ENCODE data around the gene MAGIX. TPM values are rescaled to one million over a fixed set of nuclear protein-coding genes. Genes with fewer than 3 reads are reported as not detected.

Gene MAGIX
- total and polyA plus RNA-seq, 2 experiments from 2014 or later: 0.66 to 0.83 TPM

DNA sequence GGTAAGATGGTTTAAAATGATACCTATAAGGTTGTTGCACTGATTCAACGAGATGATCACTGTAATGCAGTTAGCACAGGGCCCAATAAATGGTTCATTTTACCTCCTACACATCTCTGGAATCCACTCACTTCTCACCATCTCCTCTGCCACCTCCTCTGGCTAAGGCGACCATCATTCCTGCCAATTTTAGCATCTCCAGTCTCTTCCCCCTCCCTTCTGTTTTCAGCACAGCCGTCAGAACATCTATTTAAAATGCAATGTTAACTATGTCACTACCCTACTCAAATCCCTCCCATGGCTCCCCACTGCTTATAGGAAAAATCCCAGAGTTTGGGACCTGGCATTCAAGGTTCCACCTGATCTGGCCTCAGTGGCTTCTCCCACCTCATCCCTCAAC, 41.0 kb downstream of the MAGIX start:
- Mint-ChIP-seq H3K27ac (no peak overlapping the region), H3K36me3 (ENCODE audit: low read depth) (no peaks in the 10 kb centered on the region), H3K27me3 (ENCODE audit: insufficient read depth, low read depth, poor library complexity) (peaks cover 6% of the 10 kb centered on the region), H3K9me3 (no peaks in the 10 kb centered on the region), H3K4me1 (peaks cover 9% of the 10 kb centered on the region), H3K4me3 (no peak overlapping the region)
- TF ChIP-seq, protein P1, sequence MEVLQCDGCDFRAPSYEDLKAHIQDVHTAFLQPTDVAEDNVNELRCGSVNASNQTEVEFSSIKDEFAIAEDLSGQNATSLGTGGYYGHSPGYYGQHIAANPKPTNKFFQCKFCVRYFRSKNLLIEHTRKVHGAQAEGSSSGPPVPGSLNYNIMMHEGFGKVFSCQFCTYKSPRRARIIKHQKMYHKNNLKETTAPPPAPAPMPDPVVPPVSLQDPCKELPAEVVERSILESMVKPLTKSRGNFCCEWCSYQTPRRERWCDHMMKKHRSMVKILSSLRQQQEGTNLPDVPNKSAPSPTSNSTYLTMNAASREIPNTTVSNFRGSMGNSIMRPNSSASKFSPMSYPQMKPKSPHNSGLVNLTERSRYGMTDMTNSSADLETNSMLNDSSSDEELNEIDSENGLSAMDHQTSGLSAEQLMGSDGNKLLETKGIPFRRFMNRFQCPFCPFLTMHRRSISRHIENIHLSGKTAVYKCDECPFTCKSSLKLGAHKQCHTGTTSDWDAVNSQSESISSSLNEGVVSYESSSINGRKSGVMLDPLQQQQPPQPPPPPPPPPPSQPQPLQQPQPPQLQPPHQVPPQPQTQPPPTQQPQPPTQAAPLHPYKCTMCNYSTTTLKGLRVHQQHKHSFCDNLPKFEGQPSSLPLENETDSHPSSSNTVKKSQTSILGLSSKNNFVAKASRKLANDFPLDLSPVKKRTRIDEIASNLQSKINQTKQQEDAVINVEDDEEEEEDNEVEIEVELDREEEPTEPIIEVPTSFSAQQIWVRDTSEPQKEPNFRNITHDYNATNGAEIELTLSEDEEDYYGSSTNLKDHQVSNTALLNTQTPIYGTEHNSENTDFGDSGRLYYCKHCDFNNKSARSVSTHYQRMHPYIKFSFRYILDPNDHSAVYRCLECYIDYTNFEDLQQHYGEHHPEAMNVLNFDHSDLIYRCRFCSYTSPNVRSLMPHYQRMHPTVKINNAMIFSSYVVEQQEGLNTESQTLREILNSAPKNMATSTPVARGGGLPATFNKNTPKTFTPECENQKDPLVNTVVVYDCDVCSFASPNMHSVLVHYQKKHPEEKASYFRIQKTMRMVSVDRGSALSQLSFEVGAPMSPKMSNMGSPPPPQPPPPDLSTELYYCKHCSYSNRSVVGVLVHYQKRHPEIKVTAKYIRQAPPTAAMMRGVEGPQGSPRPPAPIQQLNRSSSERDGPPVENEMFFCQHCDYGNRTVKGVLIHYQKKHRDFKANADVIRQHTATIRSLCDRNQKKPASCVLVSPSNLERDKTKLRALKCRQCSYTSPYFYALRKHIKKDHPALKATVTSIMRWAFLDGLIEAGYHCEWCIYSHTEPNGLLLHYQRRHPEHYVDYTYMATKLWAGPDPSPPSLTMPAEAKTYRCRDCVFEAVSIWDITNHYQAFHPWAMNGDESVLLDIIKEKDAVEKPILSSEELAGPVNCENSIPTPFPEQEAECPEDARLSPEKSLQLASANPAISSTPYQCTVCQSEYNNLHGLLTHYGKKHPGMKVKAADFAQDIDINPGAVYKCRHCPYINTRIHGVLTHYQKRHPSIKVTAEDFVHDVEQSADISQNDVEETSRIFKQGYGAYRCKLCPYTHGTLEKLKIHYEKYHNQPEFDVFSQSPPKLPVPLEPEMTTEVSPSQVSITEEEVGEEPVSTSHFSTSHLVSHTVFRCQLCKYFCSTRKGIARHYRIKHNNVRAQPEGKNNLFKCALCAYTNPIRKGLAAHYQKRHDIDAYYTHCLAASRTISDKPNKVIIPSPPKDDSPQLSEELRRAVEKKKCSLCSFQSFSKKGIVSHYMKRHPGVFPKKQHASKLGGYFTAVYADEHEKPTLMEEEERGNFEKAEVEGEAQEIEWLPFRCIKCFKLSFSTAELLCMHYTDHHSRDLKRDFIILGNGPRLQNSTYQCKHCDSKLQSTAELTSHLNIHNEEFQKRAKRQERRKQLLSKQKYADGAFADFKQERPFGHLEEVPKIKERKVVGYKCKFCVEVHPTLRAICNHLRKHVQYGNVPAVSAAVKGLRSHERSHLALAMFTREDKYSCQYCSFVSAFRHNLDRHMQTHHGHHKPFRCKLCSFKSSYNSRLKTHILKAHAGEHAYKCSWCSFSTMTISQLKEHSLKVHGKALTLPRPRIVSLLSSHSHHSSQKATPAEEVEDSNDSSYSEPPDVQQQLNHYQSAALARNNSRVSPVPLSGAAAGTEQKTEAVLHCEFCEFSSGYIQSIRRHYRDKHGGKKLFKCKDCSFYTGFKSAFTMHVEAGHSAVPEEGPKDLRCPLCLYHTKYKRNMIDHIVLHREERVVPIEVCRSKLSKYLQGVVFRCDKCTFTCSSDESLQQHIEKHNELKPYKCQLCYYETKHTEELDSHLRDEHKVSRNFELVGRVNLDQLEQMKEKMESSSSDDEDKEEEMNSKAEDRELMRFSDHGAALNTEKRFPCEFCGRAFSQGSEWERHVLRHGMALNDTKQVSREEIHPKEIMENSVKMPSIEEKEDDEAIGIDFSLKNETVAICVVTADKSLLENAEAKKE (CRISPR knock-in tag; IDR thresholded peaks at IDR 0.05): no peak
- TF ChIP-seq CREB1 (CRISPR knock-in tag; IDR thresholded peaks at IDR 0.05; ENCODE audit: low read depth): no peak
- TF ChIP-seq, protein P2, sequence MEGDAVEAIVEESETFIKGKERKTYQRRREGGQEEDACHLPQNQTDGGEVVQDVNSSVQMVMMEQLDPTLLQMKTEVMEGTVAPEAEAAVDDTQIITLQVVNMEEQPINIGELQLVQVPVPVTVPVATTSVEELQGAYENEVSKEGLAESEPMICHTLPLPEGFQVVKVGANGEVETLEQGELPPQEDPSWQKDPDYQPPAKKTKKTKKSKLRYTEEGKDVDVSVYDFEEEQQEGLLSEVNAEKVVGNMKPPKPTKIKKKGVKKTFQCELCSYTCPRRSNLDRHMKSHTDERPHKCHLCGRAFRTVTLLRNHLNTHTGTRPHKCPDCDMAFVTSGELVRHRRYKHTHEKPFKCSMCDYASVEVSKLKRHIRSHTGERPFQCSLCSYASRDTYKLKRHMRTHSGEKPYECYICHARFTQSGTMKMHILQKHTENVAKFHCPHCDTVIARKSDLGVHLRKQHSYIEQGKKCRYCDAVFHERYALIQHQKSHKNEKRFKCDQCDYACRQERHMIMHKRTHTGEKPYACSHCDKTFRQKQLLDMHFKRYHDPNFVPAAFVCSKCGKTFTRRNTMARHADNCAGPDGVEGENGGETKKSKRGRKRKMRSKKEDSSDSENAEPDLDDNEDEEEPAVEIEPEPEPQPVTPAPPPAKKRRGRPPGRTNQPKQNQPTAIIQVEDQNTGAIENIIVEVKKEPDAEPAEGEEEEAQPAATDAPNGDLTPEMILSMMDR (conservative IDR thresholded peaks at IDR 0.05; ENCODE audit: low read depth in 2 of 2): no peak
- TF ChIP-seq EZH2 (IDR thresholded peaks at IDR 0.05; ENCODE audit: low read depth, unreplicated experiment): no peak
- TF ChIP-seq POLR2AphosphoS5 (IDR thresholded peaks at IDR 0.05; ENCODE audit: low read depth): no peak
- no peak for TF ChIP-seq NANOG (IDR thresholded peaks at IDR 0.05; ENCODE audit: borderline replicate concordance)
- TF ChIP-seq ZNF114 (CRISPR knock-in tag; IDR thresholded peaks at IDR 0.05): no peak
- no peak for TF ChIP-seq EZH2phosphoT487 (IDR thresholded peaks at IDR 0.05; ENCODE audit: unreplicated experiment)
- no peak for TF ChIP-seq STAT1 (IDR thresholded peaks at IDR 0.05; ENCODE audit: unreplicated experiment)
- TF ChIP-seq ZNF331 (CRISPR knock-in tag; IDR thresholded peaks at IDR 0.05; ENCODE audit: low read depth): no peak
- TF ChIP-seq, protein P3, sequence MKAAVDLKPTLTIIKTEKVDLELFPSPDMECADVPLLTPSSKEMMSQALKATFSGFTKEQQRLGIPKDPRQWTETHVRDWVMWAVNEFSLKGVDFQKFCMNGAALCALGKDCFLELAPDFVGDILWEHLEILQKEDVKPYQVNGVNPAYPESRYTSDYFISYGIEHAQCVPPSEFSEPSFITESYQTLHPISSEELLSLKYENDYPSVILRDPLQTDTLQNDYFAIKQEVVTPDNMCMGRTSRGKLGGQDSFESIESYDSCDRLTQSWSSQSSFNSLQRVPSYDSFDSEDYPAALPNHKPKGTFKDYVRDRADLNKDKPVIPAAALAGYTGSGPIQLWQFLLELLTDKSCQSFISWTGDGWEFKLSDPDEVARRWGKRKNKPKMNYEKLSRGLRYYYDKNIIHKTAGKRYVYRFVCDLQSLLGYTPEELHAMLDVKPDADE (IDR thresholded peaks at IDR 0.05): no peak
- no peak for TF ChIP-seq JUNB (IDR thresholded peaks at IDR 0.05; ENCODE audit: unreplicated experiment)
- TF ChIP-seq, protein P4, sequence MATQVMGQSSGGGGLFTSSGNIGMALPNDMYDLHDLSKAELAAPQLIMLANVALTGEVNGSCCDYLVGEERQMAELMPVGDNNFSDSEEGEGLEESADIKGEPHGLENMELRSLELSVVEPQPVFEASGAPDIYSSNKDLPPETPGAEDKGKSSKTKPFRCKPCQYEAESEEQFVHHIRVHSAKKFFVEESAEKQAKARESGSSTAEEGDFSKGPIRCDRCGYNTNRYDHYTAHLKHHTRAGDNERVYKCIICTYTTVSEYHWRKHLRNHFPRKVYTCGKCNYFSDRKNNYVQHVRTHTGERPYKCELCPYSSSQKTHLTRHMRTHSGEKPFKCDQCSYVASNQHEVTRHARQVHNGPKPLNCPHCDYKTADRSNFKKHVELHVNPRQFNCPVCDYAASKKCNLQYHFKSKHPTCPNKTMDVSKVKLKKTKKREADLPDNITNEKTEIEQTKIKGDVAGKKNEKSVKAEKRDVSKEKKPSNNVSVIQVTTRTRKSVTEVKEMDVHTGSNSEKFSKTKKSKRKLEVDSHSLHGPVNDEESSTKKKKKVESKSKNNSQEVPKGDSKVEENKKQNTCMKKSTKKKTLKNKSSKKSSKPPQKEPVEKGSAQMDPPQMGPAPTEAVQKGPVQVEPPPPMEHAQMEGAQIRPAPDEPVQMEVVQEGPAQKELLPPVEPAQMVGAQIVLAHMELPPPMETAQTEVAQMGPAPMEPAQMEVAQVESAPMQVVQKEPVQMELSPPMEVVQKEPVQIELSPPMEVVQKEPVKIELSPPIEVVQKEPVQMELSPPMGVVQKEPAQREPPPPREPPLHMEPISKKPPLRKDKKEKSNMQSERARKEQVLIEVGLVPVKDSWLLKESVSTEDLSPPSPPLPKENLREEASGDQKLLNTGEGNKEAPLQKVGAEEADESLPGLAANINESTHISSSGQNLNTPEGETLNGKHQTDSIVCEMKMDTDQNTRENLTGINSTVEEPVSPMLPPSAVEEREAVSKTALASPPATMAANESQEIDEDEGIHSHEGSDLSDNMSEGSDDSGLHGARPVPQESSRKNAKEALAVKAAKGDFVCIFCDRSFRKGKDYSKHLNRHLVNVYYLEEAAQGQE (IDR thresholded peaks at IDR 0.05; ENCODE audit: unreplicated experiment): no peak
- Histone ChIP-seq H3K27me3 (ENCODE audit: insufficient read depth) (no peaks in the 10 kb centered on the region), H3K36me3 (ENCODE audit: insufficient read depth) (no peaks in the 10 kb centered on the region), H3K4me1 (ENCODE audit: insufficient read depth) (no peaks in the 10 kb centered on the region), H3F3A (replicated peaks; ENCODE audit: low read depth) (no peaks in the 10 kb centered on the region), H3K27ac (ENCODE audit: low read depth) (no peak overlapping the region), H3K9me2 (ENCODE audit: insufficient read depth) (no peaks in the 10 kb centered on the region), H3K4me3 (no peak overlapping the region), H3K4me2 (no peak overlapping the region), H4K20me1 (replicated peaks; ENCODE audit: insufficient read depth) (no peaks in the 10 kb centered on the region), H2AFZ (no peak overlapping the region), H3K79me2 (replicated peaks; ENCODE audit: insufficient read depth) (no peaks in the 10 kb centered on the region)
- ATAC-seq (no peak), DNase-seq (ENCODE audit: low spot score) (no peak)
